Measurements from ENCODE around the gene MINDY2.

DNA sequence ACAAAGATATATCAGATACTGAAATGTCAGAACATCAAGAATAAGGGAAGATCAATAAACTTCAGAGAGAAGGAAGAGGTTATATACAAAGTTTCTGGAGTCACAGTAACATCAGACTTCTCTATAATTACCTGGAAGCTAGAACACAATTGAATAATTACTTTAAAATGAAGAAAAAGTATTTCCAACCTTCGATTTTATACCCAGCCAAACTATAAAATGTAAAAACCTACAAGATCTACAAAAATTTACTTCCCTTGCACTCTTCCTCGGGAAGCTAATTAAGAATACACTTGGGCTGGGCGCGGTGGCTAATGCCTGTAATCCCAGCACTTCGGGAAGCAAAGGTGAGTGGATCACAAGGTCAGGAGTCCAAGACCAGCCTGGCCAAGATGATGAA is 6.6 kb upstream of the MINDY2 start:
- TF ChIP-seq, protein P1, sequence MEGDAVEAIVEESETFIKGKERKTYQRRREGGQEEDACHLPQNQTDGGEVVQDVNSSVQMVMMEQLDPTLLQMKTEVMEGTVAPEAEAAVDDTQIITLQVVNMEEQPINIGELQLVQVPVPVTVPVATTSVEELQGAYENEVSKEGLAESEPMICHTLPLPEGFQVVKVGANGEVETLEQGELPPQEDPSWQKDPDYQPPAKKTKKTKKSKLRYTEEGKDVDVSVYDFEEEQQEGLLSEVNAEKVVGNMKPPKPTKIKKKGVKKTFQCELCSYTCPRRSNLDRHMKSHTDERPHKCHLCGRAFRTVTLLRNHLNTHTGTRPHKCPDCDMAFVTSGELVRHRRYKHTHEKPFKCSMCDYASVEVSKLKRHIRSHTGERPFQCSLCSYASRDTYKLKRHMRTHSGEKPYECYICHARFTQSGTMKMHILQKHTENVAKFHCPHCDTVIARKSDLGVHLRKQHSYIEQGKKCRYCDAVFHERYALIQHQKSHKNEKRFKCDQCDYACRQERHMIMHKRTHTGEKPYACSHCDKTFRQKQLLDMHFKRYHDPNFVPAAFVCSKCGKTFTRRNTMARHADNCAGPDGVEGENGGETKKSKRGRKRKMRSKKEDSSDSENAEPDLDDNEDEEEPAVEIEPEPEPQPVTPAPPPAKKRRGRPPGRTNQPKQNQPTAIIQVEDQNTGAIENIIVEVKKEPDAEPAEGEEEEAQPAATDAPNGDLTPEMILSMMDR (conservative IDR thresholded peaks at IDR 0.05; ENCODE audit: low read depth, low read length): no peak
- TF ChIP-seq EZH2 (IDR thresholded peaks at IDR 0.05; ENCODE audit: low read length, unreplicated experiment): no peak
- no peak for TF ChIP-seq EZH2phosphoT487 (IDR thresholded peaks at IDR 0.05; ENCODE audit: borderline replicate concordance, low read length)
